Testis (tissue), 2 donors: Measurements from ENCODE around the gene KIF2C.

Experiments used
- POLR2A ChIP-seq: fragments of 450-650 bp; IDR thresholded peaks from one replicate; pipeline ENCODE4 v1.6.1; 2017; ENCODE audit warnings: antibody characterized with exemption, mild to moderate bottlenecking, moderate library complexity
- TF ChIP-seq, protein P1 (sequence below), 3 experiments: fragments of 450-650 bp in 2 of 3; fragments of 200-600 bp in 1 of 3; sonication (generic) in 1 of 3; IDR thresholded peaks; one replicate each; pipeline ENCODE4 v1.5.1; 2016 to 2019; ENCODE audit warnings: antibody characterized with exemption in 3 of 3, mild to moderate bottlenecking in 2 of 3, moderate library complexity in 1 of 3

DNA sequence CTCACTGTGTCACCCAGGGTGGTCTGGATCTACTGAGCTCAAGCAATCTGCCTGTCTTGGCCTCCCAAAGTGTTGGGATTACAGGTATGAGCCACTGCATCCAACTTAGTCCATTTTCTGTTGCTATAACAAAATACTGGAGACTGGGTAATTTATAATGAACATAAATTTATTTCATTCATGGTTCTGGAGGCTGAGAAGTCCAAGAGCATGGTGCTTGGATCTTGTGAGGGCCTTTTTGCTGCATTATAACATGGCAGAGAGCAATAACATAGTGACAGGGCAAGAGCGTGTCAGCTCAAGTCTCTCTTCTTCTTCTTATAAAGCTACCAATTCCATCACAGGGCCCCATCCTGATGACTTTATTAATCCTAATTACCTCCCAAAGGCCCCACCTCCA lies 3.6 kb upstream of the KIF2C start:
- TF ChIP-seq, protein P1, sequence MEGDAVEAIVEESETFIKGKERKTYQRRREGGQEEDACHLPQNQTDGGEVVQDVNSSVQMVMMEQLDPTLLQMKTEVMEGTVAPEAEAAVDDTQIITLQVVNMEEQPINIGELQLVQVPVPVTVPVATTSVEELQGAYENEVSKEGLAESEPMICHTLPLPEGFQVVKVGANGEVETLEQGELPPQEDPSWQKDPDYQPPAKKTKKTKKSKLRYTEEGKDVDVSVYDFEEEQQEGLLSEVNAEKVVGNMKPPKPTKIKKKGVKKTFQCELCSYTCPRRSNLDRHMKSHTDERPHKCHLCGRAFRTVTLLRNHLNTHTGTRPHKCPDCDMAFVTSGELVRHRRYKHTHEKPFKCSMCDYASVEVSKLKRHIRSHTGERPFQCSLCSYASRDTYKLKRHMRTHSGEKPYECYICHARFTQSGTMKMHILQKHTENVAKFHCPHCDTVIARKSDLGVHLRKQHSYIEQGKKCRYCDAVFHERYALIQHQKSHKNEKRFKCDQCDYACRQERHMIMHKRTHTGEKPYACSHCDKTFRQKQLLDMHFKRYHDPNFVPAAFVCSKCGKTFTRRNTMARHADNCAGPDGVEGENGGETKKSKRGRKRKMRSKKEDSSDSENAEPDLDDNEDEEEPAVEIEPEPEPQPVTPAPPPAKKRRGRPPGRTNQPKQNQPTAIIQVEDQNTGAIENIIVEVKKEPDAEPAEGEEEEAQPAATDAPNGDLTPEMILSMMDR (IDR thresholded peaks at IDR 0.05), result no peak
- no peak for TF ChIP-seq POLR2A
